Ishikawa (cell line): ENCODE measurements around the gene CLEC12A.

Source experiments
- CEBPB ChIP-seq: IDR thresholded peaks from 2 replicates; pipeline ENCODE4 v1.6.1; 2012
- EP300 ChIP-seq: IDR thresholded peaks from 2 replicates; pipeline ENCODE4 v1.6.1; 2012; ENCODE audit warnings: borderline replicate concordance
- FOXM1 ChIP-seq: IDR thresholded peaks from 2 replicates; pipeline ENCODE4 v1.6.1; 2012; ENCODE audit warnings: low read depth, borderline replicate concordance
- MAX ChIP-seq: IDR thresholded peaks from 2 replicates; pipeline ENCODE4 v1.6.1; 2012
- TCF12 ChIP-seq: IDR thresholded peaks from 2 replicates; pipeline ENCODE4 v1.6.1; 2012; ENCODE audit warnings: low read depth

GRCh38 chr12:9961106-9961505, 10.1 kb upstream of the CLEC12A start:
- TF ChIP-seq CEBPB (no peak), TCF12 (no peak), FOXM1 (no peak), MAX (no peak), EP300 (no peak)
